GM12878 (cell line): ENCODE data around the gene AFAP1. TPM values are rescaled to one million over a fixed set of nuclear protein-coding genes. Genes with fewer than 3 reads are reported as not detected.

Experiments
- ATAC-seq: fragments of 200-7000 bp; cut with Tn5 transposase; 3 replicates; pipeline ENCODE4 v1.9.1; 2020; ENCODE audit warnings: mild to moderate bottlenecking, moderate library complexity
- BruUV-seq: library from RNA; stranded (reverse); fragments of 400-500 nt; replicated peaks from 2 replicates; lab custom pipeline; 2021; lab: Mats Ljungman, UMichigan
- CTCF ChIA-PET: fragments of 300-600 bp; sonication (Branson Sonifier 250); formaldehyde crosslinking; extraction: SDS; loops from one replicate; lab custom pipeline; 2021; ENCODE audit warnings: inconsistent platforms; lab: Yijun Ruan, JAX
- POLR2A ChIA-PET: fragments of 350-600 bp; formaldehyde crosslinking; extraction: SDS; loops from one replicate; lab custom pipeline; 2021; ENCODE audit warnings: inconsistent platforms; lab: Charles Lee
- RAD21 ChIA-PET: fragments of 300-600 bp; sonication (Branson Sonifier 250); formaldehyde crosslinking; loops from one replicate; lab custom pipeline; 2023; ENCODE audit warnings: antibody characterized with exemption; ENCODE audit not compliant: unreplicated experiment; lab: Charles Lee
- SMC1A ChIA-PET: fragments of 300-600 bp; sonication (Branson Sonifier 250); formaldehyde crosslinking; loops from one replicate; lab custom pipeline; 2023; ENCODE audit not compliant: unreplicated experiment, uncharacterized antibody; lab: Charles Lee
- DNase-seq: peaks from one replicate; pipeline ENCODE4 v3.0.0-alpha.2; 2011; ENCODE audit warnings: low read depth, low spot score
- FAIRE-seq: peaks from 3 replicates; lab custom pipeline; 2011; peaks lifted over from hg19 to GRCh38; lab: Jason Lieb, UNC
- H2AFZ ChIP-seq: 2 replicates; pipeline ENCODE4 v1.6.0; 2011; ENCODE audit warnings: low read depth, low read length, control low read depth; ENCODE audit not compliant: control insufficient read depth
- H3K27ac ChIP-seq: 2 replicates; pipeline ENCODE4 v1.5.1; 2011; ENCODE audit warnings: control low read depth; ENCODE audit not compliant: control insufficient read depth, insufficient read depth
- H3K27me3 ChIP-seq, 2 experiments: replicated peaks in 1 of 2; 2 replicates each; pipeline versions ENCODE4 v1.6.0 to v1.6.1; 2011; ENCODE audit warnings: low read length in 1 of 2; ENCODE audit not compliant: control insufficient read depth in 2 of 2, insufficient read depth in 2 of 2
- H3K36me3 ChIP-seq, 2 experiments: 2 replicates each; pipeline ENCODE4 v1.5.1; 2011; ENCODE audit warnings: low read length in 1 of 2; ENCODE audit not compliant: control insufficient read depth in 2 of 2, insufficient read depth in 2 of 2
- H3K4me1 ChIP-seq: 2 replicates; pipeline ENCODE4 v1.6.1; 2011; ENCODE audit warnings: mild to moderate bottlenecking, low read length, moderate library complexity, mixed read lengths; ENCODE audit not compliant: control insufficient read depth, insufficient read depth
- H3K4me2 ChIP-seq: 2 replicates; pipeline ENCODE4 v1.6.0; 2011; ENCODE audit warnings: control low read depth; ENCODE audit not compliant: control insufficient read depth, insufficient read depth
- H3K4me3 ChIP-seq: fragments of 200-600 bp; sonication (generic); 2 replicates; pipeline ENCODE4 v1.5.1; 2016
- H3K79me2 ChIP-seq: 2 replicates; pipeline ENCODE4 v1.6.0; 2011; ENCODE audit warnings: low read length; ENCODE audit not compliant: control insufficient read depth, insufficient read depth
- H3K9ac ChIP-seq: 2 replicates; pipeline ENCODE4 v1.8.0; 2011; ENCODE audit warnings: low read length, control low read depth, mixed read lengths; ENCODE audit not compliant: control insufficient read depth, insufficient read depth
- H3K9me3 ChIP-seq: replicated peaks from 3 replicates; pipeline ENCODE4 v1.5.1; 2011; ENCODE audit warnings: mild to moderate bottlenecking, low read length; ENCODE audit not compliant: control insufficient read depth, insufficient read depth
- H4K20me1 ChIP-seq: 2 replicates; pipeline ENCODE4 v1.6.0; 2011; ENCODE audit not compliant: control insufficient read depth, insufficient read depth
- PAX8 ChIP-seq: fragments of 450-650 bp; IDR thresholded peaks from 2 replicates; pipeline ENCODE4 v1.6.1; 2017; ENCODE audit warnings: mild to moderate bottlenecking, moderate library complexity
- SPI1 ChIP-seq: IDR thresholded peaks from 2 replicates; pipeline ENCODE4 v1.6.1; 2011; ENCODE audit warnings: low read depth, mild to moderate bottlenecking, low read length, moderate library complexity, borderline replicate concordance; ENCODE audit not compliant: insufficient read depth
- TCF7 ChIP-seq: IDR thresholded peaks from 2 replicates; pipeline ENCODE4 v1.6.1; 2014; ENCODE audit warnings: antibody characterized with exemption, borderline replicate concordance
- ZSCAN29 ChIP-seq: fragments of 450-650 bp; IDR thresholded peaks from 2 replicates; pipeline ENCODE4 v1.6.1; 2017; ENCODE audit warnings: mild to moderate bottlenecking, moderate library complexity
- WGBS: methylation state at CpG from one replicate; pipeline ENCODE4 v1.1.6; 2016; ENCODE audit warnings: low lambda C conversion rate; ENCODE audit not compliant: insufficient replicate concordance, insufficient coverage; ENCODE audit errors: missing lambda C conversion rate; 5-methylcytosine and 5-hydroxymethylcytosine counted together
- in situ Hi-C: fragments of 300-500 bp; cut with MboI; formaldehyde crosslinking; loops from 9 replicates; pipeline ENCODE4 v1.14.3; 2018; ENCODE audit warnings: mixed read lengths
- intact Hi-C: fragments of 100-400 bp; cut with micrococcal nuclease; formaldehyde crosslinking; loops from one replicate; pipeline ENCODE4 v1.14.2; 2022; ENCODE audit not compliant: unreplicated experiment
- polyA plus RNA-seq, 11 experiments: library from polyadenylated mRNA; depleted of rRNA in 4 of 11; unstranded in 6 of 11; stranded (reverse) in 5 of 11; fragments of >200 nt; fragmentation: Nextera tagmentation in 4 of 11; fragmentation: Illumina TruSeq in 1 of 11; extraction: Ambion mirVana in 4 of 11; extraction: Trizol in 1 of 11; gene quantifications; 1 replicate in 1 of 11; 2 replicates in 10 of 11; pipeline versions ENCODE4 v1.2.1 to v1.2.3, GENCODE V29; 2011 to 2016; ENCODE audit warnings: inconsistent platforms in 2 of 11, missing spikeins in 2 of 11, low read depth in 1 of 11
- total RNA-seq, 4 experiments: library from RNA; depleted of rRNA in 3 of 4; stranded (reverse); fragments of >200 nt in 3 of 4; fragmentation: Illumina TruSeq in 1 of 4; extraction: Trizol in 1 of 4; gene quantifications; 2 replicates each; pipeline versions ENCODE4 v1.2.1 to v1.2.3, GENCODE V29; 2013 to 2021
- TF ChIP-seq, protein P1 (sequence below): fragments of 150-350 bp; IDR thresholded peaks from 2 replicates; pipeline ENCODE4 v1.6.1; 2014; ENCODE audit warnings: mild to moderate bottlenecking, low read depth, low read length

The AFAP1 gene
- total and polyA plus RNA-seq, 10 of the 15 experiments (the other 5 are each of a cell fraction or from before 2014, with no cell fraction given): 0.02 to 0.23 (median 0.09) TPM; not detected in 1

DNA sequence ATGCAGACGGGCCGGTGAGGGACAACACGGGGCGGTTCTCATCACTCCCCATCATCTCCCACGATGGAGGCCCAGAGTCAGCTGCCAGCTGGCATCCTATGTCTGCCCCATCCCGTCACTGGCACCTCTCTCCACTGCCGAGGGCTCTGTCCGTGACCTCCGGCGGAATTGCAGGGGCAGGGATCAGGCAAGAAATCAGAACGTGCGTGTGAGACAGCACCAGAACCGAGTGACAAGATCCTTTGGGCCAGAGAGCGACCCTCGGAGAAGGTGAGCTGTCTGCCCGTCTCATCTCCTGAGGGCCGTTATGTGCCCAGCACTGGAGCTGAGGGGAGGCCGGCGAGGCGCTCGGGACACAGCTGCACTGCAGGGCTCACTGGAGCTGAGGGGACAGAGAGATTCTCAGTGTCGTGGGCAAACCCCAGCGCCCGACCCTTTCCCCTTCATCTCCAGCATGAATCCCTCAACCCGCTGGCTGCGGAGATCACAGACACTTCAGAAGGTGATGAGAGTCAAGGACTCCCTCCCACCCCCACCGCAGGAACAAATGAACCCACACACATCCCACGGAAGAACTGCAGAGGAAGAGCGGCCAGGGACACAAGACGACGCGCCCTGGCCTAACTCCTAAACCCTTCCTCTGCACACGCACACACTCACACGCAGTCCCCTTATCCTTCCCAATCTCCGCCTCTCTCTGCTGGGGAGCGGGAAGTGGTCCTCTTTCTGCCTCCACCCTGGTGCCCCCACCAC, 128.7 kb downstream of the AFAP1 start:
- BruUV-seq: no TSS peak
- no peak for TF ChIP-seq SPI1
- TF ChIP-seq, protein P1, sequence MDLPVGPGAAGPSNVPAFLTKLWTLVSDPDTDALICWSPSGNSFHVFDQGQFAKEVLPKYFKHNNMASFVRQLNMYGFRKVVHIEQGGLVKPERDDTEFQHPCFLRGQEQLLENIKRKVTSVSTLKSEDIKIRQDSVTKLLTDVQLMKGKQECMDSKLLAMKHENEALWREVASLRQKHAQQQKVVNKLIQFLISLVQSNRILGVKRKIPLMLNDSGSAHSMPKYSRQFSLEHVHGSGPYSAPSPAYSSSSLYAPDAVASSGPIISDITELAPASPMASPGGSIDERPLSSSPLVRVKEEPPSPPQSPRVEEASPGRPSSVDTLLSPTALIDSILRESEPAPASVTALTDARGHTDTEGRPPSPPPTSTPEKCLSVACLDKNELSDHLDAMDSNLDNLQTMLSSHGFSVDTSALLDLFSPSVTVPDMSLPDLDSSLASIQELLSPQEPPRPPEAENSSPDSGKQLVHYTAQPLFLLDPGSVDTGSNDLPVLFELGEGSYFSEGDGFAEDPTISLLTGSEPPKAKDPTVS: no peak
- no peak for TF ChIP-seq ZSCAN29
- no peak for TF ChIP-seq TCF7
- no peak for TF ChIP-seq PAX8
- TF ChIP-seq, all 136 proteins: peak for 0
- SMC1A ChIA-PET: no interaction called here
- no peaks in the 10 kb centered on the region for H4K20me1 ChIP-seq
- H2AFZ ChIP-seq: no peak overlapping the region
- RAD21 ChIA-PET: no interaction called here
- ATAC-seq (no peak), FAIRE-seq (no peak), DNase-seq (no peak)
- no peak overlapping the region for H3K4me2 ChIP-seq
- CTCF ChIA-PET: no interaction called here
- no peak overlapping the region for H3K27ac ChIP-seq
- H3K36me3 ChIP-seq: no peaks in the 10 kb centered on the region
- no peaks in the 10 kb centered on the region; a peak in 2 of 4 replicates for H3K27me3 ChIP-seq
- no peak overlapping the region for H3K4me3 ChIP-seq
- no peaks in the 10 kb centered on the region for H3K4me1 ChIP-seq
- intact Hi-C loops (no loop called here), in situ Hi-C loops (no loop called here)
- POLR2A ChIA-PET: no interaction called here
- 48% methylated on average over 36 of the region's 36 CpGs for WGBS
- no peak overlapping the region for H3K9ac ChIP-seq
- H3K9me3 ChIP-seq: no peaks in the 10 kb centered on the region
- H3K79me2 ChIP-seq: no peaks in the 10 kb centered on the region
